NCI-H1694 (cell line): ENCODE results near the gene HUS1.
"Not testable (repeated sequence)": the region's sequence is repeated elsewhere in the genome, so short reads cannot be mapped to it uniquely, and the experiment has no call there.

Source experiments
- DNase-seq: peaks from one replicate; lab custom pipeline; 2025; lab: John Stamatoyannopoulos, UW

The HUS1 gene

DNA sequence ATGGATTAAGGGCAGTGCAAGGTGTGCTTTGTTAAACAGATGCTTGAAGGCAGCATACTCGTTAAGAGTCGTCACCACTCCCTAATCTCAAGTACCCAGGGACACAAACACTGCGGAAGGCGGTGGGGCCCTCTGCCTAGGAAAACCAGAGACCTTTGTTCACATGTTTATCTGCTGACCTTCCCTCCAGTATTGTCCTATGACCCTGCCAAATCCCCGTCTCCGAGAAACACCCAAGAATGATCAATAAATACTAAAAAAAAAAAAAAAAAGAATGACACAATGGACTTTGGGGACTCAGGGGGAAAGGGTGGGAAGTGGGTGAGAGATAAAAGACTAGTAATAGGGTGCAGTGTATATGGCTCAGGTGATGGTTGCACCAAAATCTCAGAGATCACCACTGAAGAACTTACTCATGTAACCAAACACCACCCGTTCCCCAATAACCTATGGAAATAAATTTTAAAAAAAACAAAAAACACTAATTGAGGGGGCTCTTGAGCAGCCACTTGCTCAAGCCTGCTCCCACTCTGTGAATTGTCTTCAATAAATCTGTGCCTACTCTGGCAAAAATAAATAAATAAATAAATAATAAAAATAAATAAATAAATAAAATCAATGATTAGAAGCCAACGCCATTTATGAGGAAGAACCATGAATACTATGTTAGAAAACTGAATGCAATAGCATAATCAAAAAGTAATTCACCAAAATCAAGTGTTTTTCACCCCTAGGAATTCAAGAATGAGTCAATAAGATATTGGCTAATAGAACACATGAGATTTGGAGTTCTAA, 56.1 kb downstream of the HUS1 start:
- not testable (repeated sequence) for DNase-seq

DNA sequence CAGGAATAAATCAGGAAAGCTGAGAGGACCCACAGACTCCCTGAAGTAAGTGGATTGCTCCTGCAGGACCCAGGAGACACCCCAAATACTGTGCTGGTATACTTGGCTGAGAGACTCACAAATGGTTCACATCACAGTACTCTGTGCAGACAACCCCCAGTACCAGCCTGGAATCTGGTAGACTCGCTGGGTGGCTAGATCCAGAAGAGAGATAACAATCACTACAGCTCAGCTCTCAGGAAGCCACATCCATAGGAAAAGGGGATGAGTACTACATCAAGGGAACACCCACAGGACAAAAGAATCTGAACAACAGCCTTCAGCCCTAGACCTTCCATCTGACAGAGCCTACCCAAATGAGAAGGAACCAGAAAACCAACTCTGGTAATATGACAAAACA, 62.9 kb downstream of the HUS1 start:
- not testable (repeated sequence) for DNase-seq

- DNase-seq, result no peak
Observed at GRCh38 chr7:47915616-47915976, 63.8 kb downstream of the HUS1 start.

DNA sequence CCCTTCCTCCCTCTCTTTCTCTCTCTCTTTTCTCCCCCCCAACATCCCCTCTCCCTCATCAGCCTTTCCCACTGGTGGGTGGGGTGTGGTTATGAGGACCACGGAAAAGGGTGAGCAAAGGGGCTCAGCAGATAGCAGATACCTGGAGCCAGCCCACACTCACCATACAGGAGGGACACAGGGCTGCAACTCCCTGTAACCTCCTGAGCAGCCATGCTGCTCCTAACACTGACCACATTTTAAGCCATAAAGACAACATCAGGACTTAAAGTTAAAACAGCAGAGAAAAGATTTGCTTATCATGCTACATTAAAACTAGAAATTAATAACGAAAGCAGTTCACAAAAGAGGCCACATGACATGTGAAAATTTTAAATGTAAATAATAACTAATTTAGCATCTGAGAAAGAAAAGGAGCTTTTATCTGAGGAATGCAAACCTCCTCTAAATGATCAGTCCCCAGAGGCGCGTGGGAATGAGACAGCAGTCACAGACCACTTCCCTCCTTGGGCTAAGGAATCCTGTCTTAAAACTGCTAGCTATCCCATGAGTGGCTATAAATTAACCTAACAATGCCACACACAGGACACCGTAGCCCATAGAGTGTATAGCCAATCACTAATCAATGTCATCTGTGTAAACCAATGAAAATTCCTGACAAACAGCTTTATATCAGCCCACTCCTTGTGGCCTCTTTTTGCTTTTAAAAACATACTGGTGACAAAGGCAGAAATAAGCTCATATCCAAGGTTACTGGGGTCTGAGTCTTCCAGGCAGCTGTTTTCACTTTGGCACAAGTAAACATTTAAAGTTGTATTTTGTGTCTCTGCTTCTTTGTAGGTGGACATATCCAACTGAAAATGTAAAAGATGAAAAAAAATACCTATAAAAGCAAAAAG, 64.4 kb downstream of the HUS1 start:
- DNase-seq, result no peak
